ENCODE results near the gene HTRA3.

The HTRA3 gene

DNA sequence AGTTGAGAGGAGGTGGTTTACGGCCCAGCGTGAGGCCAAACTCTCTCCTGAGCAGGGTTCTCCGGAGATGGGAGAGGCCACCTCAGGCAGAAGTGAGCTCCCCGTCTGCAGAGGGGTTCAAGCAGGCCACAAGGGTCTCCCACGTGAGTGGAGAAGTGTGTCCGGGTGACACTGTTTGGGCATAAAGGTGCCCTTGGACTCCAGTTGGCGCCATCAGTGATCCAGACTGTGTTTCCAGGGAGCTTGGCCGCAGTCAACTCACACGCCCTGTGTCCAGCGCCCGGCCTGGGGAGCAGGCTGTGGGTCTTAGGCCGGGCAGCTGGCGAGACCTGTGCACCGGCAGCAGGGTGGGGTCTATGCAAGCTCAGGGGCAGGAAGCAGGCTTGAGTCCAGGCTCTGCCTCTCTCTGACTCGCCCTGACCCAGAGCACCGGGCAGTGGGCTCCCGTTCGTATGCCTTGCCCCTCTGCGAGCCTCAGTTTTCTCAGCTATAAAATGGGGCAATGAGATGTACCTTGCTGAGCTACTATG, 24.6 kb upstream of the HTRA3 start:
- Histone ChIP-seq H3K36me3 (ENCODE audit: control insufficient read depth in 2 of 2, insufficient read depth in 1 of 2, low read length in 2 of 2) (no peaks in the 10 kb centered on the region), H3K9me3 (ENCODE audit: control insufficient read depth, insufficient read depth, low read depth, low read length) (no peaks in the 10 kb centered on the region), H3K4me3 (ENCODE audit: low read depth, low read length) (no peak overlapping the region), H3K27ac (ENCODE audit: extremely low read depth, low read depth, low read length) (no peak overlapping the region), H3K4me1 (ENCODE audit: control insufficient read depth, insufficient read depth, low read length) (no peaks in the 10 kb centered on the region)
- no peak for TF ChIP-seq ZNF837 (tag by site-specific recombination; IDR thresholded peaks at IDR 0.05)
- CTCF ChIA-PET: interaction anchor here (1.2 to 1.9 kb wide), 2 partner anchors 68 to 159 kb away, joined by 3 to 5 read pairs; no protein-coding TSS in a partner anchor
- POLR2A ChIA-PET: no interaction called here

DNA sequence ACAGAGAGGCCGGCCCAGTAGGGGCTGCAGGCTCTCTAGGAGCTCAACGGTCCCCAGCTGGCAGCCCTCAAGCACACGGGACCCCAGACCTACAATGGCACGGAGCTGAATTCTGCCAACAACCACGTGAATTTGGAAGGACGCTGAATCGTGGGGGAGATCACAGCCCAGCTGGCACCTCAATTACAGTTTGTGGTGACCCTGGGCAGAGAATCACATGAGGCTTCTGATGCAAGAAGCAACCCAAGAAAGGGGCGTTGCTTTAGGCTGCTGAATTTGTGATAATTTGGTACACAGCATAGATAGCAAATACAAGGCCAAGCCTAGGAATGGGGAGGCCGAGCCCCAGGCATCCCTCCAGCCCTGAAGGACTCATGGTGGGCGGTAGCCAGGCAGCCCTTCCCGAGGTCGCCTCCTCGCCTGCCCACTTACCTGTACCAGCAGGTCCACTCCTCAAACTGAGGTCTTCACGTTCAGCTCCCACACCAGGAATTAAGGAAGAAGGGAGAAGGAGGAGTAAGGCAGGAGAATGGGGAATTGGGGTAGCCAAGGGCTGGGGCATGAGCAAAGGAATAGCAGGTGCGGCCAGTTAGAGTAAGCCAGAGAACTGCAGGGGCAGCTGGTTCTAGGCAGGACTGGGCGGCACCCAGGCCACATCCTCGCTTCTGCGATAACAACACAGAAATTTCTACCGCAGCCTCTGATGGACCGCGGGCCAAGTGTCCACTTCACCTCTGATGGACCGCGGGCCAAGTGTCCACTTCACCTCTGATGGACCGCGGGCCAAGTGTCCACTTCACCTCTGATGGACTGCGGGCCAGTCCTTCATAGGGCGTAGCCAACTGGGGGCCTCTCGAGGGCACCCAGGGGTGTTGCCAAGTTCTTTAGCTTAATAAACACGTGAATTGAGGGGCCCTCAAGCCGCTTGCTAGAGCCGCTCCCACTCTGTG, 23.4 kb upstream of the HTRA3 start:
- ChIA-PET POLR2A (no interaction called here), CTCF (interaction anchor here (1.9 kb wide), 1 partner anchor 70 kb away, joined by 5 read pairs; no protein-coding TSS in a partner anchor)
- TF ChIP-seq, protein P1, sequence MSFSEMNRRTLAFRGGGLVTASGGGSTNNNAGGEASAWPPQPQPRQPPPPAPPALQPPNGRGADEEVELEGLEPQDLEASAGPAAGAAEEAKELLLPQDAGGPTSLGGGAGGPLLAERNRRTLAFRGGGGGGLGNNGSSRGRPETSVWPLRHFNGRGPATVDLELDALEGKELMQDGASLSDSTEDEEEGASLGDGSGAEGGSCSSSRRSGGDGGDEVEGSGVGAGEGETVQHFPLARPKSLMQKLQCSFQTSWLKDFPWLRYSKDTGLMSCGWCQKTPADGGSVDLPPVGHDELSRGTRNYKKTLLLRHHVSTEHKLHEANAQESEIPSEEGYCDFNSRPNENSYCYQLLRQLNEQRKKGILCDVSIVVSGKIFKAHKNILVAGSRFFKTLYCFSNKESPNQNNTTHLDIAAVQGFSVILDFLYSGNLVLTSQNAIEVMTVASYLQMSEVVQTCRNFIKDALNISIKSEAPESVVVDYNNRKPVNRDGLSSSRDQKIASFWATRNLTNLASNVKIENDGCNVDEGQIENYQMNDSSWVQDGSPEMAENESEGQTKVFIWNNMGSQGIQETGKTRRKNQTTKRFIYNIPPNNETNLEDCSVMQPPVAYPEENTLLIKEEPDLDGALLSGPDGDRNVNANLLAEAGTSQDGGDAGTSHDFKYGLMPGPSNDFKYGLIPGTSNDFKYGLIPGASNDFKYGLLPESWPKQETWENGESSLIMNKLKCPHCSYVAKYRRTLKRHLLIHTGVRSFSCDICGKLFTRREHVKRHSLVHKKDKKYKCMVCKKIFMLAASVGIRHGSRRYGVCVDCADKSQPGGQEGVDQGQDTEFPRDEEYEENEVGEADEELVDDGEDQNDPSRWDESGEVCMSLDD (tag by site-specific recombination; IDR thresholded peaks at IDR 0.05): no peak
- TF ChIP-seq ZIC2 (tag by site-specific recombination; IDR thresholded peaks at IDR 0.05): peak; percentile 74
- 0 out of 2 replicates have a peak, but pooled peaks have one; percentile 21 for TF ChIP-seq EGR2 (tag by site-specific recombination; IDR thresholded peaks at IDR 0.05; ENCODE audit: low read depth)
- Histone ChIP-seq H3K27ac (ENCODE audit: extremely low read depth, low read depth, low read length) (no peak overlapping the region), H3K4me1 (ENCODE audit: control insufficient read depth, insufficient read depth, low read length) (no peaks in the 10 kb centered on the region), H3K36me3 (ENCODE audit: control insufficient read depth in 2 of 2, insufficient read depth in 1 of 2, low read length in 2 of 2) (no peaks in the 10 kb centered on the region), H3K4me3 (ENCODE audit: low read depth, low read length) (no peak overlapping the region), H3K9me3 (ENCODE audit: control insufficient read depth, insufficient read depth, low read depth, low read length) (no peaks in the 10 kb centered on the region)

DNA sequence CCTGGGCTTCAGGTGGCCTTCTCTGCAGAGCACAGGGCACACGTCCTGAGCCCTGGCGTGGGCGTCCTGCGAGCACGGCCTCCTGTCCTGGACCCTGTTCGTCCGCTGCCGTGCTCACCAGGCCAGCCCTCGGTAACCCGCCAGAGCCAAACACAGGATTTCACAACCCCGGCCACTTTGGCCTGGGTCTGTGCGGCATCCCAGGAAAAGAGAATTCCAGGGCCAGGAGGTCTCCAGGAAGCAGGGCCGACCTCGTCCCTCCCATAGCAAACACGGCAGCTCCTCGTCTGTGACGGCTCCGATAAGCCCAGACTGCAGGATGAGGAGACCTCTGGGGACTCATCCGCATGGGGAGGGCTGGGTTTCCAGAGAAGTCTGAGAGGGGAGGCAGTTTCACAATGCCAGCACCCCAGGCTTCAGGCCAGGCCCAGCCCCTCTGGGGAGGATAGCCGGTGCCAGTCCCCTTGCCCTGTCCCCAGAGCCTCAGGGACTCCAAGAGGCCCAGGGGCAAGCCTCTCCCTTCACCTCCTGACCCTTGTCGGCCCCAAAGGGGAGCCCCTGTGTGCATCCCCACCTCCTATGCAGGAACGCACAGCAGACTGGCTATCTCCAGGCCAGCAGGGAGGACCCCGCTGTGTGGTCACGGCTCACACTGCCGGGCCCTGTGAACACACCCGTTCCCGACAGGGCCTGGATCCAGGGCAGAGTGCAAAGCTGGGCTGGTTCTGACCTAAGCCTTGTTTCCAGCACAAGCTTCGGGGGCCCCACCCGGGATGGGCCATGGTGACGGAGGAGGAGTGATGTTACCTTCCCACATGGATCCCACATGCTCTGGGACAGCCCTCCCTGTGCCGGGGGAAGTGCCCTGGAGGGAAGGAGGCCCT, 22.3 kb upstream of the HTRA3 start:
- no peaks in the 10 kb centered on the region for H3K36me3 ChIP-seq (ENCODE audit: control insufficient read depth in 2 of 2, insufficient read depth in 1 of 2, low read length in 2 of 2)
- no peak overlapping the region for H3K27ac ChIP-seq (ENCODE audit: extremely low read depth, low read depth, low read length)
- POLR2A ChIA-PET: no interaction called here
- no peaks in the 10 kb centered on the region for H3K4me1 ChIP-seq (ENCODE audit: control insufficient read depth, insufficient read depth, low read length)
- H3K9me3 ChIP-seq (ENCODE audit: control insufficient read depth, insufficient read depth, low read depth, low read length): no peaks in the 10 kb centered on the region
- H3K4me3 ChIP-seq (ENCODE audit: low read depth, low read length): no peak overlapping the region
- CTCF ChIA-PET: interaction anchor here (0.6 to 1.2 kb wide), 2 partner anchors 9 to 20 kb away, joined by 3 to 4 read pairs; no protein-coding TSS in a partner anchor
- TF ChIP-seq KLF1 (tag by site-specific recombination; IDR thresholded peaks at IDR 0.05) (peak; percentile 67), ZNF677 (tag by site-specific recombination; IDR thresholded peaks at IDR 0.05) (no peak)

DNA sequence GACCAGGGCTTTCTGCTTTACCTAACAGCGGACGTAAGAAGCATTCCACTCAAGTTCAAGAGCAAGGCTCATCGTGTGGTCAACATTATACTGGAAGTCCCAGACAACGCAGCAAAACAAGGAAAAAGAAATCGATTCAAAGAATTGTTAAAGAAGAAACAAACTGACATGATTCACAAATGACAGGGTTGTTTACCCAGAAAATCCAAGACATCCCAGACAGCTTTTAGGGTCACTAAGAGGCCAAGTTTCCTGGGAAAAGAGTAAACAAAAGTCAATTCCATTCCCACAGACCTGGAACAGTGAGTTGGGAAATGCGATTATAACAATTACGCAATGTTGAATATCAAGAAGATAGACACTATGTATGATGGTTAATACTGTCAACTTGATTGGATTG, 21.5 kb upstream of the HTRA3 start:
- POLR2A ChIA-PET: no interaction called here

More for the DNA sequence above, 21.5 kb upstream of the HTRA3 start:
- Histone ChIP-seq H3K36me3 (ENCODE audit: control insufficient read depth in 2 of 2, insufficient read depth in 1 of 2, low read length in 2 of 2) (no peaks in the 10 kb centered on the region), H3K4me1 (ENCODE audit: control insufficient read depth, insufficient read depth, low read length) (no peaks in the 10 kb centered on the region), H3K4me3 (ENCODE audit: low read depth, low read length) (no peak overlapping the region), H3K9me3 (ENCODE audit: control insufficient read depth, insufficient read depth, low read depth, low read length) (no peaks in the 10 kb centered on the region), H3K27ac (ENCODE audit: extremely low read depth, low read depth, low read length) (no peak overlapping the region)
- CTCF ChIA-PET: interaction anchor here (1.2 kb wide), 1 partner anchor 19 kb away, joined by 4 read pairs; no protein-coding TSS in a partner anchor
- TF ChIP-seq MYNN (tag by site-specific recombination; IDR thresholded peaks at IDR 0.05; ENCODE audit: borderline replicate concordance) (no peak), ZNF501 (tag by site-specific recombination; IDR thresholded peaks at IDR 0.05) (no peak), ZNF335 (tag by site-specific recombination; conservative IDR thresholded peaks at IDR 0.05) (no peak), ZNF423 (tag by site-specific recombination; IDR thresholded peaks at IDR 0.05) (no peak), ZNF221 (tag by site-specific recombination; IDR thresholded peaks at IDR 0.05; ENCODE audit: borderline replicate concordance) (no peak), ZNF529 (tag by site-specific recombination; IDR thresholded peaks at IDR 0.05; ENCODE audit: insufficient replicate concordance) (no peak), ZBTB1 (tag by site-specific recombination; IDR thresholded peaks at IDR 0.05) (no peak), ZNF138 (tag by site-specific recombination; IDR thresholded peaks at IDR 0.05; ENCODE audit: borderline replicate concordance) (no peak)
- TF ChIP-seq, protein P2, sequence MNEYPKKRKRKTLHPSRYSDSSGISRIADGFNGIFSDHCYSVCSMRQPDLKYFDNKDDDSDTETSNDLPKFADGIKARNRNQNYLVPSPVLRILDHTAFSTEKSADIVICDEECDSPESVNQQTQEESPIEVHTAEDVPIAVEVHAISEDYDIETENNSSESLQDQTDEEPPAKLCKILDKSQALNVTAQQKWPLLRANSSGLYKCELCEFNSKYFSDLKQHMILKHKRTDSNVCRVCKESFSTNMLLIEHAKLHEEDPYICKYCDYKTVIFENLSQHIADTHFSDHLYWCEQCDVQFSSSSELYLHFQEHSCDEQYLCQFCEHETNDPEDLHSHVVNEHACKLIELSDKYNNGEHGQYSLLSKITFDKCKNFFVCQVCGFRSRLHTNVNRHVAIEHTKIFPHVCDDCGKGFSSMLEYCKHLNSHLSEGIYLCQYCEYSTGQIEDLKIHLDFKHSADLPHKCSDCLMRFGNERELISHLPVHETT (tag by site-specific recombination; IDR thresholded peaks at IDR 0.05): no peak

Data from HEK293 (cell line).